ENCODE measurements around the gene PNPLA6. TPM values are rescaled to one million over a fixed set of nuclear protein-coding genes. Genes with fewer than 3 reads are reported as not detected.
"Not testable (repeated sequence)": the region's sequence is repeated elsewhere in the genome, so short reads cannot be mapped to it uniquely, and the experiment has no call there.

PNPLA6 gene
- polyA plus RNA-seq, 3 donors = 18.0 to 31.3 (median 30.7) TPM

DNA sequence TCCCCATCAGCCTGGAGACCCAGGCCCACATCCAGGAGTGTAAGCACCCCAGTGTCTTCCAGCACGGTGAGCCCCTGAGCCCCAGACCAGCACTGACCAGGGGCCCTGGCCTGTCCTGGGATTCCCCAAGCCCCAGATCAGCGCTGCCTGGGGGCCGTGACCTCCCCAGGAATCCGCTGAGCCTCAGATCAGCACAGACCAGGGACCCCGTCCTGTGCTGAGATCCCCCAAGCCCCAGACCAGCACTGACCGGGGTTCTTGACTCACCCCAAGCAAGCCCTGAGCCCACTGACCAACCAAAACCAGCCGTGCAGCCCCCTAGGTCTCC, 7.4 kb upstream of the PNPLA6 start:
- no peak overlapping the region for H3K27ac ChIP-seq (ENCODE audit: low read depth, low read length)
- 86 to 94% (median 89%) methylated on average over 7 of the region's 7 CpGs for WGBS, 3 donors

GRCh38 chr19:7528522-7529245, 6.8 kb upstream of the PNPLA6 start:
- no peak overlapping the region for H3K27ac ChIP-seq (ENCODE audit: low read depth, low read length)
- WGBS, 3 donors = 92 to 97% (median 92%) methylated on average over 32 of the region's 32 CpGs

DNA sequence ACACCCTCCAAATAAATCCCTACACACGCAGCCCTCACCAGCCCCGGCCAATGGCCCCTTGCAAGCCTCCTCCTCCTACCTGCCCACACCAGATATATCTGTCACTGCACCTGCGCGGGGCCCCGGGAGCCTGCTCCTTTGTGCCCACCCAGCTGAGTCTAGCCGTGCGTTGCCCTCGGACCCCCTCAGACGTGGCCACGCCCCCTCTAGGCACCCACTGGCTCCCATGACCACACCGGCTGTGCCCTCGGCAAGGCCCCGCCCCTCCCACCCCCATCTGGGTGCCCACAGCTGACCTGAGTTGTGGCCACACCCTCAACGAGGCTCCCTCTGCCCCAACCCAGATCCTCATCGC, 6.3 kb upstream of the PNPLA6 start:
- H3K27ac ChIP-seq (ENCODE audit: low read depth, low read length) = no peak overlapping the region
- whole genome bisulfite sequencing, 3 donors = 82 to 85% (median 83%) methylated on average over 12 to 15 of the region's 15 CpGs

DNA sequence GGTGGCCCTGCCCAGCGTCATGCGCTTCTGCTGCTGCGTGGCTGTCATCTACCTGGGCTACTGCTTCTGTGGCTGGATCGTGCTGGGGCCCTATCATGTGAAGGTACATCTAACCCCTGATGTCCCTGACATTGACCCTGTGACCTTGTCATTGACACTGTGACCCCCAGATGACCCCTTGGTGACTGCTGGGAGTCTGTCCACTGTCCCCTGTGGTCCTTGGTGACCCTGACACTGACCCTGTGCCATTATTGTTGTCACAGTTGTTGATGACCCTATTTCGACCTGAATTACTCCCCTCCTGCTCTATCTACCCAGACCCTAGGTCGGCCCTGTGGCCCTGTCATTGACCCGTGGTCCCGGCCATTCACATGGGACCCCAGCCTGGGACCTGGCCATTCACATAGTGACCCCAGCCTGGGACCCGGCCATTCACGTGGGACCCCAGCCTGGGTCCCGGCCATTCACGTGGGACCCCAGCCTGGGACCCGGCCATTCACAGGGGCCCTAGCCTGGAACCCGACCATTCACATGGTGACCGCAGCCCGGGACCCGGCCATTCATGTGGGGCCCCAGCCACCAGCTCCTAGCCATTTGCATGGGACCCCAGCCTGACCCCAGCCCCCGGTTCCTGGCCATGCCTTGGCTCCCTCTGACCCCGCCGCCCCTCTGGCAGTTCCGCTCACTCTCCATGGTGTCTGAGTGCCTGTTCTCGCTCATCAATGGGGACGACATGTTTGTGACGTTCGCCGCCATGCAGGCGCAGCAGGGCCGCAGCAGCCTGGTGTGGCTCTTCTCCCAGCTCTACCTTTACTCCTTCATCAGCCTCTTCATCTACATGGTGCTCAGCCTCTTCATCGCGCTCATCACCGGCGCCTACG, 5.7 kb upstream of the PNPLA6 start:
- no peak overlapping the region for H3K27ac ChIP-seq (ENCODE audit: low read depth, low read length)
- WGBS, 3 donors = 95 to 97% (median 96%) methylated on average over 33 of the region's 33 CpGs

DNA sequence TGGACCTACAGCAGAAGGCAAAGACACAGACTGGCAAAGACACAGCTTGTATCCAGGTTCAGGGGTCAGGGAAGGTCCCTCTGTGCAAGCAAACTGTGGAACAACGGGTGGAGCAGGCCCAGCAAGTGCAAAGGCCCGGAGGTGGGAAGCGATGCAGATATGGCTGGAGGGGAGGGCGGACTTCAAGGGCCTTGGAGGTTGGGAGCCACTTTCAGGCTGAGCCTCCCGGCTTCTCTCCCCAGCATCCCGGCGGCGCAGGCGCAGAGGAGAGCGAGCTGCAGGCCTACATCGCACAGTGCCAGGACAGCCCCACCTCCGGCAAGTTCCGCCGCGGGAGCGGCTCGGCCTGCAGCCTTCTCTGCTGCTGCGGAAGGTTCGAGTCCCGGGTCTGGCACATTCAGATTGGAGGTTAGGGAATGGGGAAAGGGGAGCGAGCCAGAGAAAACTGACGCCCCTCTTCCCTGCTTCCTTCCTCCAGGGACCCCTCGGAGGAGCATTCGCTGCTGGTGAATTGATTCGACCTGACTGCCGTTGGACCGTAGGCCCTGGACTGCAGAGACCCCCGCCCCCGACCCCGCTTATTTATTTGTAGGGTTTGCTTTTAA, 2.1 kb upstream of the PNPLA6 start:
- 22 to 39% (median 30%) methylated on average over 30 of the region's 30 CpGs for WGBS, 3 donors

DNA sequence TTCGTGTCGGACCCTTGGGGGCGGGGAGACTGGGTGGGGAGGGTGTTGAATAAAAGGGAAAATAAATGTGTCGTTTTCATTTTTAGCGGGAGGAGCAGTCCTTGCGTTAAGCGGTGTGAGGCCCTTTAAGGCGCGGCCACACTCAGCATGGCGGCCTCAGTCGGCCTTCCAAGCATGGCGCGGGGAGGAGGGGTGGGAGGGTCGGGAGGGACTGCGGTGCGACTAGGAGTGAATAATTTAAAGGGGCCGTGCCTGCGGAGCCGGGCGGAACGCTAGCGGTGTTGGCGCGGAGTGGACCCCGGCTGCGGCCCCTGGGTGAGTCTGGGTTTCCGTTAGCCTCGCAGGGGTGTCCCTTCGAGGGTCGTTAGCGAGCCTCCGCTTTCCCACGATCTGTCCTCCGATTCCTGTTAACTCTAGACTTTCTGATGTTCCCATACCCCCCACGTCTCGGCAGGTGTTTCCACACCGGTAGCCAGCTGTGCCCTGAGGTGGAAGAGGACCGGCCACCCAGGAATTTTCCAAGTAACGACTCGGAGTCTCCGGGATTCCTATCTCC, 1.5 kb upstream of the PNPLA6 start:
- H3K27ac ChIP-seq (ENCODE audit: low read depth, low read length) = peak overlapping the region; percentile 81
- 0 to 1% (median 0%) methylated on average over 41 of the region's 41 CpGs for WGBS, 3 donors

More for the DNA sequence above, 2.1 kb upstream of the PNPLA6 start:
- H3K27ac ChIP-seq (ENCODE audit: low read depth, low read length) = no peak overlapping the region

DNA sequence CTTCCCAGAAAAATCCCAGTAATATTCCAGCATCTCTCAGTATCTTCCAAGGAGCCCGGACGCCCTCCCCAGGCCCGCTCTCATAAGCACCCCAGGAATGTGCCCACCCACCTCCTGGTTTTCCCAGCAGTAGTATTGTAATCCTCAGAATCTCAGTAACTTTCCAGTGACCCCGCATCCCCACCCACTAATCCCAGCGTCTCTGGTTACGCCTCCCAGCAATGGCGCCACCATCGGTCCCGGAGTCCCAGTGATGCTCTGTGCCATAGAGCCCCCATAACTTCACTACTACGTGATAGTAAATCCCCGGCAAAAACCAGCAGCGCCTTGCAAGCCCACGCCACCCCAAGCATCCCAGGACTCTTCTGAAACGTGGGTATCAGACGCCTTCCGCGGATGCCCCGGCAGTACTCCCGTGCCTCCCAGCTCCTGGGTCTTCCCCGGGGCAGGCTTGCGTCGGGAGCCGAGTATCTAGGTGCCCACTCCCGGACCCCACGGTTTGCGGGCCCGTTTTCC, 928 bp upstream of the PNPLA6 start:
- 0 to 1% (median 0%) methylated on average over 27 of the region's 27 CpGs for WGBS, 3 donors
- H3K27ac ChIP-seq (ENCODE audit: low read depth, low read length) = no peak overlapping the region

- WGBS, 3 donors = 15 to 26% (median 16%) methylated on average over 26 to 30 of the region's 30 CpGs
- H3K27ac ChIP-seq (ENCODE audit: low read depth, low read length) = no peak overlapping the region
Observed at GRCh38 chr19:7535998-7536695, 630 bp downstream of the PNPLA6 start.

- WGBS, 3 donors = 97 to 98% (median 97%) methylated on average over 5 of the region's 5 CpGs
Observed at GRCh38 chr19:7538990-7539389, 3.5 kb downstream of the PNPLA6 start.

GRCh38 chr19:7539827-7540425, 4.4 kb downstream of the PNPLA6 start:
- WGBS, 3 donors = 93 to 96% (median 95%) methylated on average over 28 of the region's 28 CpGs
- H3K27ac ChIP-seq (ENCODE audit: low read depth, low read length) = no peak overlapping the region

More at GRCh38 chr19:7538990-7539389, 3.5 kb downstream of the PNPLA6 start:
- H3K27ac ChIP-seq (ENCODE audit: low read depth, low read length) = not testable (repeated sequence)

DNA sequence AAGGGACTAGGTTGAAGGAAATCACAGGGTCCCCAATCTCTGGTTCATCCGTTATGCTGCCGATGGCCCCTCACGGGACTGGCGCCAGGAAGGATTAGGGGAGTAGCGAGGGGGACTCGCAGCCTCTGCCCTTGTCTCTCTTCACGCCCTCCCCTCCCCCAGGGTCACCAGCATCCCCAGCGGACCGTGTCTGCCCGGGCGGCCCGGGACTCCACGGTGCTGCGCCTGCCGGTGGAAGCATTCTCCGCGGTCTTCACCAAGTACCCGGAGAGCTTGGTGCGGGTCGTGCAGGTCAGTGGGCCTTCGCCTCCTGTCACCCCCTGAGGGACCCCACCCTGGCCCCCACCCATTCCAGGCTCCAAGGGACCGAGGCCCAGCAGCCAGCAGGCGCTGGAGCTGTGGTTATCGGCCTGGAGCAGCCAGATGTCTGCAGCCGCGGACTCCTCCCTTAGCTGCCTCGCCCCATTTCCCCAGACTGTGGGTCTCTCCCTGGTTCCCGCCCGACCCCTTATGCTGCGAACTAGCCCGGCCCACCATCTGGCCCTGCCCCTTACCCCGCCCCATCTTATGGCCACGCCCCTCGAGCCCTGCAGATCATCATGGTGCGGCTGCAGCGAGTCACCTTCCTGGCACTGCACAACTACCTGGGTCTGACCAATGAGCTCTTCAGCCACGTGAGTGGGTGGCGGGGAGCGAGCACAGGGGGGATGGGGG, 5.4 kb downstream of the PNPLA6 start:
- no peak overlapping the region for H3K27ac ChIP-seq (ENCODE audit: low read depth, low read length)
- WGBS, 3 donors = 84 to 89% (median 84%) methylated on average over 31 to 39 of the region's 39 CpGs

GRCh38 chr19:7541475-7541824, 5.9 kb downstream of the PNPLA6 start:
- 94 to 97% (median 96%) methylated on average over 14 to 15 of the region's 15 CpGs for whole genome bisulfite sequencing, 3 donors
- H3K27ac ChIP-seq (ENCODE audit: low read depth, low read length) = no peak overlapping the region

DNA sequence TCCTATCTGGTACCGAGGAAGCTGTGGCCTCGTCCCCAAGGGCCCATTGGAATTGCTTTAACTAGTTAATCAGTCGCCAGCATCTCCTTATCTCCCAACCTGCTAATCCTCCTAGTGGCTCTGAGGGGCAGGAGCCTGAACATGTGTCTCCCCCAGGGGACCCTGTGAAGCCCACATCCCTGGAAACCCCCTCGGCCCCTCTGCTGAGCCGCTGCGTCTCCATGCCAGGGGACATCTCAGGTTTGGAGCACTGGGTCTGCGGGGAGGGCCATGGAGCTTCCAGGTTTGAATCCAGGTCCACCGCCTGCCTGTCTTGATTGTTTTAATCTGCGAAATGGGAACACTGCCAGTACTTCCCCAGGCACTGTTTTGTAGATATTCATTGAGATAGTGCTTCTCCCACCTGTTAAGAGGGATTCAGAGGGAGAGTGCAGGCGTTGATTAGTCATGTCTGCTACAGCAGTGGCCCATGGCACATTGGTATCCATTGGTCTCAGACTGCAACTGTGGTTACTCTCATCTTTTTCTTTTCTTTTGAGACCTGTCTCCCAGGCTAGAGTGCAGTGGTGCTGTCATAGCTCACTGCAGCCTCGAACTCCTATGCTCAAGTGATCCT, 6.4 kb downstream of the PNPLA6 start:
- WGBS, 3 donors = 95 to 99% (median 97%) methylated on average over 11 of the region's 11 CpGs
- no peak overlapping the region for H3K27ac ChIP-seq (ENCODE audit: low read depth, low read length)

DNA sequence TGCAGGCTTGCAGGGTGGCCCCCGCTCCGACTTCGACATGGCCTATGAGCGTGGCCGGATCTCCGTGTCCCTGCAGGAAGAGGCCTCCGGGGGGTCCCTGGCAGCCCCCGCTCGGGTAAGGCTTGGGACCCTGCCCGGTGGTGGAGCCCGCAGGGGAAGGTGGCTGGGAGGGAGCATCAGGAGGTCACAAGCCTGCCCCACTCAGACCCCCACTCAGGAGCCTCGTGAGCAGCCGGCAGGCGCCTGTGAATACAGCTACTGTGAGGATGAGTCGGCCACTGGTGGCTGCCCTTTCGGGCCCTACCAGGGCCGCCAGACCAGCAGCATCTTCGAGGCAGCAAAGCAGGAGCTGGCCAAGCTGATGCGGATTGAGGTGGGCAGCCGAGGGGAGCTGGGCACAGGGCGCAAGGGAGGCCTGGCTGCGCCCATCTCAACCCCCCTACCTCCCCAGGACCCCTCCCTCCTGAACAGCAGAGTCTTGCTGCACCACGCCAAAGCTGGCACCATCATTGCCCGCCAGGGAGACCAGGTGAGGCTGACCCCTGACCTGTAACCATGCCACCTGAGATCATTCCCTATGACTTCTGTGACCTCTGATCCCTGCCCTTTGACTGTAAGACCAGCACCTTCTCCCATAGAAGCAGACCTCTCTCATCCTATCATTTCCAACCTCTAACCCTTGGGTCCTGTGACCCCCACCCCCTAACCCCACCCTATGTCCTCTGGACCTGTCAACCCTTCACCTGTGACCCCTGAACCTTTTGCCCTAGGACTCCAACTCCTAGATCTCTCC, 7.2 kb downstream of the PNPLA6 start:
- no peak overlapping the region for H3K27ac ChIP-seq (ENCODE audit: low read depth, low read length)
- 96 to 98% (median 97%) methylated on average over 24 of the region's 24 CpGs for WGBS, 3 donors

DNA sequence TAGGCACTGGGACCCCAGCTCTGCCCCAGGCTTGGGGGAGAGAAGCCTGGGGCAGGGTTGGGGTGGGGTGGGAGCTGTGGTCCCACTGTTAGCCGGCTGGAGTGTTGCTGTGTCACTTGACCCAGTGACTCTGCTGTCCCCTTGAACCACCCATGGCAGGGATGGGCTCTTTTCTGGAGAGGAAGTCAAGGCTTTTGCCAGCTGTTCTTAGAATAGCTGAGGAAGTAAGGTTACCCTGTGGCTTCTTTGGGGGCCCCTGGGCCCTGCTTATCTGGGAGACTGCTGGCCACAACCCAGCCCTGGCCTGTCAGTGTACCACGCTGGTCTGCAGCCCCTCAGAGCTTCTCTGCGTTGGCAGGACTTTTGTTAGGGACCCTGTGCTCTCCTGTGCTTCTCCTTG, 9.1 kb downstream of the PNPLA6 start:
- WGBS, 3 donors = 41 to 79% (median 52%) methylated on average over 3 of the region's 3 CpGs
- H3K27ac ChIP-seq (ENCODE audit: low read depth, low read length) = no peak overlapping the region

GRCh38 chr19:7545300-7545699, 9.8 kb downstream of the PNPLA6 start:
- H3K27ac ChIP-seq (ENCODE audit: low read depth, low read length) = no peak overlapping the region
- WGBS, 3 donors = 77 to 87% (median 85%) methylated on average over 8 of the region's 8 CpGs

Data from adipose tissue (tissue), 3 donors.